GM23338 (cell line): ENCODE data around the gene CACNA1F. TPM values are rescaled to one million over a fixed set of nuclear protein-coding genes. Genes with fewer than 3 reads are reported as not detected.

Experiments
- ATAC-seq: fragments of 200-7000 bp; cut with Tn5 transposase; 3 replicates; pipeline ENCODE4 v1.9.1; 2020
- DNase-seq: peaks from one replicate; pipeline ENCODE4 v3.0.0-alpha.2; 2015; ENCODE audit warnings: low spot score
- H2AFZ ChIP-seq: fragments of 200-600 bp; sonication (generic); 2 replicates; pipeline ENCODE4 v1.8.0; 2016; ENCODE audit warnings: antibody characterized with exemption, mild to moderate bottlenecking, moderate library complexity
- H3F3A ChIP-seq: fragments of 200-600 bp; sonication (generic); replicated peaks from 2 replicates; pipeline ENCODE4 v1.8.0; 2017; ENCODE audit warnings: antibody characterized with exemption, mixed run types, low read depth
- H3K27ac ChIP-seq: fragments of 200-600 bp; sonication (generic); 2 replicates; pipeline ENCODE4 v1.6.1; 2016; ENCODE audit warnings: low read depth
- H3K27me3 ChIP-seq: fragments of 200-600 bp; sonication (generic); 2 replicates; pipeline ENCODE4 v1.8.0; 2016; ENCODE audit warnings: mild to moderate bottlenecking, mixed run types, moderate library complexity; ENCODE audit not compliant: insufficient read depth
- H3K36me3 ChIP-seq: fragments of 200-600 bp; sonication (generic); 2 replicates; pipeline ENCODE4 v1.8.0; 2016; ENCODE audit warnings: mild to moderate bottlenecking; ENCODE audit not compliant: insufficient read depth
- H3K4me1 ChIP-seq: fragments of 200-600 bp; sonication (generic); 2 replicates; pipeline ENCODE4 v1.8.0; 2016; ENCODE audit warnings: mild to moderate bottlenecking, moderate library complexity; ENCODE audit not compliant: insufficient read depth
- H3K4me2 ChIP-seq: fragments of 200-600 bp; sonication (generic); 2 replicates; pipeline ENCODE4 v1.7.1; 2017; ENCODE audit warnings: mixed run types
- H3K4me3 ChIP-seq: fragments of 200-600 bp; sonication (generic); 2 replicates; pipeline ENCODE4 v1.6.1; 2016; ENCODE audit warnings: mixed run types
- H3K79me2 ChIP-seq: fragments of 200-600 bp; sonication (generic); replicated peaks from 2 replicates; pipeline ENCODE4 v1.8.0; 2017; ENCODE audit warnings: mild to moderate bottlenecking; ENCODE audit not compliant: insufficient read depth
- H3K9me2 ChIP-seq: fragments of 200-600 bp; sonication (generic); 2 replicates; pipeline ENCODE4 v1.8.0; 2017; ENCODE audit not compliant: insufficient read depth
- H4K20me1 ChIP-seq: fragments of 200-600 bp; sonication (generic); replicated peaks from 2 replicates; pipeline ENCODE4 v1.8.0; 2017; ENCODE audit warnings: mild to moderate bottlenecking; ENCODE audit not compliant: insufficient read depth
- H3K27ac Mint-ChIP-seq: 2 replicates; pipeline ENCODE4 v1.8.0; 2020; ENCODE audit warnings: inconsistent platforms, mild to moderate bottlenecking, moderate library complexity, mixed read lengths
- H3K27me3 Mint-ChIP-seq: 3 replicates; pipeline ENCODE4 v1.8.0; 2022; ENCODE audit warnings: low read depth, mild to moderate bottlenecking, moderate library complexity, mixed read lengths, inconsistent platforms; ENCODE audit not compliant: insufficient read depth, poor library complexity
- H3K36me3 Mint-ChIP-seq: 3 replicates; pipeline ENCODE4 v1.8.0; 2021; ENCODE audit warnings: low read depth, mild to moderate bottlenecking, inconsistent platforms, moderate library complexity, mixed read lengths
- H3K4me1 Mint-ChIP-seq: 3 replicates; pipeline ENCODE4 v1.8.0; 2020; ENCODE audit warnings: mild to moderate bottlenecking, inconsistent platforms, mixed read lengths
- H3K4me3 Mint-ChIP-seq: 3 replicates; pipeline ENCODE4 v1.8.0; 2021; ENCODE audit warnings: moderate library complexity, mild to moderate bottlenecking, inconsistent platforms, mixed read lengths
- H3K9me3 Mint-ChIP-seq: 3 replicates; pipeline ENCODE4 v1.8.0; 2020; ENCODE audit warnings: moderate library complexity, mild to moderate bottlenecking, inconsistent platforms, mixed read lengths
- CREB1 ChIP-seq: fragments of 250-450 bp; sonication (Bioruptor Pico); IDR thresholded peaks from 2 replicates; pipeline ENCODE4 v1.5.0; 2020; ENCODE audit warnings: low read depth, mild to moderate bottlenecking, moderate library complexity
- CTCF ChIP-seq, 2 experiments: fragments of 200-600 bp in 1 of 2; sonication (generic) in 1 of 2; conservative IDR thresholded peaks; 2 replicates each; pipeline versions ENCODE4 v1.5.1 to v1.6.1; 2016 to 2017; ENCODE audit warnings: antibody characterized with exemption in 2 of 2, low read depth in 2 of 2, mild to moderate bottlenecking in 2 of 2, moderate library complexity in 1 of 2
- ETS1 ChIP-seq: IDR thresholded peaks from 2 replicates; pipeline ENCODE4 v1.6.1; 2016; ENCODE audit warnings: antibody characterized with exemption
- EZH2 ChIP-seq: fragments of 200-600 bp; sonication (generic); IDR thresholded peaks from one replicate; pipeline ENCODE4 v1.8.0; 2017; ENCODE audit warnings: antibody characterized with exemption, mild to moderate bottlenecking, low read depth; ENCODE audit not compliant: unreplicated experiment
- JUNB ChIP-seq: IDR thresholded peaks from one replicate; pipeline ENCODE4 v1.6.1; 2016; ENCODE audit warnings: antibody characterized with exemption; ENCODE audit not compliant: unreplicated experiment
- NANOG ChIP-seq: IDR thresholded peaks from 2 replicates; pipeline ENCODE4 v1.6.1; 2016; ENCODE audit warnings: antibody characterized with exemption, borderline replicate concordance
- POLR2AphosphoS5 ChIP-seq: IDR thresholded peaks from 2 replicates; pipeline ENCODE4 v1.6.1; 2016; ENCODE audit warnings: antibody characterized with exemption, low read depth
- REST ChIP-seq: IDR thresholded peaks from one replicate; pipeline ENCODE4 v1.6.1; 2018; ENCODE audit warnings: antibody characterized with exemption; ENCODE audit not compliant: unreplicated experiment
- ZNF114 ChIP-seq: fragments of 250-450 bp; sonication (Bioruptor Pico); IDR thresholded peaks from 2 replicates; pipeline ENCODE4 v1.5.0; 2020; ENCODE audit warnings: mild to moderate bottlenecking, moderate library complexity
- ZNF331 ChIP-seq: fragments of 250-450 bp; sonication (Bioruptor Pico); IDR thresholded peaks from 2 replicates; pipeline ENCODE4 v1.5.0; 2020; ENCODE audit warnings: low read depth, mild to moderate bottlenecking, moderate library complexity
- ZNF462 ChIP-seq: fragments of 250-450 bp; sonication (Bioruptor Pico); IDR thresholded peaks from 2 replicates; pipeline ENCODE4 v1.5.0; 2020; ENCODE audit warnings: mild to moderate bottlenecking, moderate library complexity
- polyA plus RNA-seq: library from polyadenylated mRNA; unstranded; fragments of >200 nt; fragmentation: Nextera tagmentation; extraction: Ambion mirVana; gene quantifications from 2 replicates; pipeline ENCODE4 v1.2.1, GENCODE V29; 2016
- total RNA-seq: library from RNA; depleted of rRNA; stranded (reverse); fragments of >200 nt; shearing (Covaris generic); gene quantifications from 2 replicates; pipeline ENCODE4 v1.2.3, GENCODE V29; 2014

CACNA1F gene
- total and polyA plus RNA-seq, 2 experiments from 2014 or later, result 0.44 to 0.90 TPM

- TF ChIP-seq ZNF462, result no peak
- TF ChIP-seq CREB1 (CRISPR knock-in tag), result no peak
- TF ChIP-seq NANOG, result no peak
- no peak for TF ChIP-seq ZNF331 (CRISPR knock-in tag)
- no peak for TF ChIP-seq EZH2
- TF ChIP-seq JUNB, result no peak
- TF ChIP-seq CTCF (conservative IDR thresholded peaks at IDR 0.05; ENCODE audit: low read depth in 2 of 2), result no peak
- no peak for TF ChIP-seq ZNF114 (CRISPR knock-in tag)
- no peak for TF ChIP-seq POLR2AphosphoS5
These were observed 30.5 kb upstream of the CACNA1F start (continued) for GRCh38 chrX:49263631-49264030.

GRCh38 chrX:49262603-49263002 lies 29.5 kb upstream of the CACNA1F start:
- Histone ChIP-seq H3K4me1 (no peaks in the 10 kb centered on the region), H3K79me2 (no peaks in the 10 kb centered on the region), H3K27ac (no peak overlapping the region), H3K9me2 (no peaks in the 10 kb centered on the region), H3K4me3 (no peak overlapping the region), H3K36me3 (no peaks in the 10 kb centered on the region), H3K4me2 (no peak overlapping the region), H2AFZ (no peak overlapping the region), H4K20me1 (no peaks in the 10 kb centered on the region), H3F3A (no peaks in the 10 kb centered on the region), H3K27me3 (no peaks in the 10 kb centered on the region)
- Mint-ChIP-seq H3K27me3 (peaks cover 5% of the 10 kb centered on the region), H3K36me3 (no peaks in the 10 kb centered on the region; the same call in 2 of the 3 replicates), H3K9me3 (no peaks in the 10 kb centered on the region; the same call in 2 of the 3 replicates), H3K27ac (no peak overlapping the region), H3K4me3 (no peak overlapping the region), H3K4me1 (peaks cover 8% of the 10 kb centered on the region)
- DNase-seq, result no peak
- no peak for ATAC-seq
- no peak for TF ChIP-seq ETS1
- TF ChIP-seq ZNF114 (CRISPR knock-in tag), result no peak
- TF ChIP-seq ZNF331 (CRISPR knock-in tag), result no peak
- no peak for TF ChIP-seq REST
- TF ChIP-seq JUNB, result no peak
